ENCODE results near the gene C15orf61. TPM values are rescaled to one million over a fixed set of nuclear protein-coding genes. Genes with fewer than 3 reads are reported as not detected.

C15orf61 gene
- total RNA-seq, 2 experiments from 2014 or later: 5.5 to 7.6 TPM

GRCh38 chr15:67548862-67549651 is 28.1 kb downstream of the C15orf61 start:
- ATAC-seq (ENCODE audit: low read depth) (no peak), DNase-seq (no peak)
- Mint-ChIP-seq H3K27me3 (no peaks in the 10 kb centered on the region), H3K4me3 (no peak overlapping the region), H3K4me1 (peaks cover 19% of the 10 kb centered on the region), H3K27ac (no peak overlapping the region), H3K36me3 (peaks cover 14% of the 10 kb centered on the region), H3K9me3 (no peaks in the 10 kb centered on the region)
- POLR2A ChIA-PET: no interaction called here

- H3K27ac Mint-ChIP-seq: no peak overlapping the region
- H3K4me3 Mint-ChIP-seq: no peak overlapping the region
- H3K9me3 Mint-ChIP-seq: no peaks in the 10 kb centered on the region
- H3K36me3 Mint-ChIP-seq: peaks cover 12% of the 10 kb centered on the region
- H3K27me3 Mint-ChIP-seq: no peaks in the 10 kb centered on the region
- no peak for DNase-seq
- ATAC-seq (ENCODE audit: low read depth): no peak
- peaks cover 13% of the 10 kb centered on the region for H3K4me1 Mint-ChIP-seq
- POLR2A ChIA-PET: no interaction called here
Observed at GRCh38 chr15:67549736-67550135, 28.8 kb downstream of the C15orf61 start.

- Mint-ChIP-seq H3K27me3 (no peaks in the 10 kb centered on the region), H3K27ac (no peak overlapping the region), H3K4me3 (no peak overlapping the region), H3K36me3 (peaks cover 15% of the 10 kb centered on the region), H3K4me1 (peaks cover 7% of the 10 kb centered on the region), H3K9me3 (no peaks in the 10 kb centered on the region)
- ATAC-seq (ENCODE audit: low read depth) (no peak), DNase-seq (no peak)
- POLR2A ChIA-PET: no interaction called here
Observed at GRCh38 chr15:67550522-67550921, 29.6 kb downstream of the C15orf61 start.

GRCh38 chr15:67551207-67551743 is 30.3 kb downstream of the C15orf61 start:
- POLR2A ChIA-PET: no interaction called here
- H3K4me1 Mint-ChIP-seq: peaks cover 7% of the 10 kb centered on the region

GRCh38 chr15:67554580-67554979 is 33.6 kb downstream of the C15orf61 start:
- no peaks in the 10 kb centered on the region for H3K27me3 Mint-ChIP-seq
- DNase-seq (no peak), ATAC-seq (ENCODE audit: low read depth) (no peak)
- H3K4me3 Mint-ChIP-seq: no peak overlapping the region
- POLR2A ChIA-PET: no interaction called here
- peaks cover 8% of the 10 kb centered on the region for H3K9me3 Mint-ChIP-seq
- H3K36me3 Mint-ChIP-seq: peaks cover 46% of the 10 kb centered on the region
- H3K4me1 Mint-ChIP-seq: peaks cover 4% of the 10 kb centered on the region
- H3K27ac Mint-ChIP-seq: no peak overlapping the region

More at GRCh38 chr15:67551207-67551743, 30.3 kb downstream of the C15orf61 start:
- DNase-seq: no peak
- Mint-ChIP-seq H3K27ac (no peak overlapping the region), H3K36me3 (peaks cover 18% of the 10 kb centered on the region), H3K9me3 (no peaks in the 10 kb centered on the region), H3K27me3 (no peaks in the 10 kb centered on the region), H3K4me3 (no peak overlapping the region)
- ATAC-seq (ENCODE audit: low read depth): no peak

GRCh38 chr15:67556976-67557570 is 36.1 kb downstream of the C15orf61 start:
- ATAC-seq (ENCODE audit: low read depth): no peak
- H3K4me1 Mint-ChIP-seq: no peaks in the 10 kb centered on the region
- POLR2A ChIA-PET: no interaction called here
- no peak for DNase-seq
- no peak overlapping the region for H3K4me3 Mint-ChIP-seq
- H3K36me3 Mint-ChIP-seq: peaks cover 49% of the 10 kb centered on the region
- H3K27me3 Mint-ChIP-seq: no peaks in the 10 kb centered on the region
- H3K27ac Mint-ChIP-seq: no peak overlapping the region
- H3K9me3 Mint-ChIP-seq: peaks cover 10% of the 10 kb centered on the region

GRCh38 chr15:67558502-67558901 is 37.6 kb downstream of the C15orf61 start:
- Mint-ChIP-seq H3K27me3 (no peaks in the 10 kb centered on the region), H3K4me3 (no peak overlapping the region), H3K9me3 (peaks cover 10% of the 10 kb centered on the region), H3K27ac (no peak overlapping the region), H3K36me3 (peaks cover 52% of the 10 kb centered on the region), H3K4me1 (no peaks in the 10 kb centered on the region)
- POLR2A ChIA-PET: no interaction called here
- DNase-seq: no peak
- no peak for ATAC-seq (ENCODE audit: low read depth)

- DNase-seq (no peak), ATAC-seq (ENCODE audit: low read depth) (no peak)
- peaks cover 10% of the 10 kb centered on the region for H3K9me3 Mint-ChIP-seq
- H3K4me3 Mint-ChIP-seq: no peak overlapping the region
- POLR2A ChIA-PET: no interaction called here
- peaks cover under 1% of the 10 kb centered on the region for H3K4me1 Mint-ChIP-seq
- H3K36me3 Mint-ChIP-seq: peaks cover 59% of the 10 kb centered on the region
- H3K27me3 Mint-ChIP-seq: no peaks in the 10 kb centered on the region
- H3K27ac Mint-ChIP-seq: no peak overlapping the region
Observed at GRCh38 chr15:67559158-67559557, 38.2 kb downstream of the C15orf61 start.

- no peak overlapping the region for H3K27ac Mint-ChIP-seq
- peaks cover 61% of the 10 kb centered on the region for H3K36me3 Mint-ChIP-seq
- peaks cover 10% of the 10 kb centered on the region for H3K9me3 Mint-ChIP-seq
- H3K4me1 Mint-ChIP-seq: peaks cover 5% of the 10 kb centered on the region
- POLR2A ChIA-PET: interaction anchor here (0.7 kb wide), 1 partner anchor 17 kb away, joined by 3 read pairs; the partner anchor contains the start of gene MAP2K5
- no peaks in the 10 kb centered on the region for H3K27me3 Mint-ChIP-seq
- no peak for DNase-seq
- H3K4me3 Mint-ChIP-seq: no peak overlapping the region
- ATAC-seq (ENCODE audit: low read depth): no peak
Observed at GRCh38 chr15:67559576-67559975, 38.6 kb downstream of the C15orf61 start.

GRCh38 chr15:67560320-67560719 is 39.4 kb downstream of the C15orf61 start:
- H3K4me1 Mint-ChIP-seq: peaks cover 11% of the 10 kb centered on the region
- POLR2A ChIA-PET: interaction anchor here (0.7 kb wide), 1 partner anchor 18 kb away, joined by 3 read pairs; the partner anchor contains the start of gene MAP2K5
- H3K27ac Mint-ChIP-seq: no peak overlapping the region
- DNase-seq (no peak), ATAC-seq (ENCODE audit: low read depth) (no peak)
- peaks cover 55% of the 10 kb centered on the region for H3K36me3 Mint-ChIP-seq
- H3K4me3 Mint-ChIP-seq: no peak overlapping the region
- peaks cover 10% of the 10 kb centered on the region for H3K9me3 Mint-ChIP-seq
- H3K27me3 Mint-ChIP-seq: no peaks in the 10 kb centered on the region

GRCh38 chr15:67563092-67563491 is 42.2 kb downstream of the C15orf61 start:
- Mint-ChIP-seq H3K9me3 (peaks cover 7% of the 10 kb centered on the region), H3K36me3 (peaks cover 42% of the 10 kb centered on the region)

GRCh38 chr15:67564021-67564967 is 43.4 kb downstream of the C15orf61 start:
- DNase-seq (no peak), ATAC-seq (ENCODE audit: low read depth) (peak; percentile 39)
- Mint-ChIP-seq H3K4me3 (no peak overlapping the region), H3K27ac (no peak overlapping the region), H3K27me3 (no peaks in the 10 kb centered on the region), H3K4me1 (peaks cover 13% of the 10 kb centered on the region), H3K36me3 (peaks cover 33% of the 10 kb centered on the region), H3K9me3 (peaks cover 2% of the 10 kb centered on the region)
- POLR2A ChIA-PET: no interaction called here

More at GRCh38 chr15:67563092-67563491, 42.2 kb downstream of the C15orf61 start:
- DNase-seq (no peak), ATAC-seq (ENCODE audit: low read depth) (no peak)
- Mint-ChIP-seq H3K27me3 (no peaks in the 10 kb centered on the region), H3K27ac (no peak overlapping the region), H3K4me1 (peaks cover 13% of the 10 kb centered on the region), H3K4me3 (no peak overlapping the region)
- POLR2A ChIA-PET: no interaction called here

- no peak overlapping the region for H3K4me3 Mint-ChIP-seq
- ATAC-seq (ENCODE audit: low read depth): peak; percentile 47
- H3K36me3 Mint-ChIP-seq: peaks cover 27% of the 10 kb centered on the region
- DNase-seq: no peak
- H3K4me1 Mint-ChIP-seq: peaks cover 13% of the 10 kb centered on the region
- H3K27ac Mint-ChIP-seq: no peak overlapping the region
- H3K27me3 Mint-ChIP-seq: no peaks in the 10 kb centered on the region
- POLR2A ChIA-PET: no interaction called here
- H3K9me3 Mint-ChIP-seq: peaks cover 2% of the 10 kb centered on the region
Observed at GRCh38 chr15:67564968-67565345, 44.0 kb downstream of the C15orf61 start.

Data from activated naive CD8-positive, alpha-beta T cell treated with anti-CD3 and anti-CD28 coated beads, Interleukin-2, amount 10 ng/mL, durations not matched to agents 7 days and 5 days (primary cell).